Caco-2 (cell line): Measurements from ENCODE around the gene TPBGL. TPM values are rescaled to one million over a fixed set of nuclear protein-coding genes. Genes with fewer than 3 reads are reported as not detected.

Experiments used
- BruUV-seq: library from RNA; stranded (reverse); fragments of 400-500 nt; replicated peaks from 2 replicates; lab custom pipeline; 2021; lab: Mats Ljungman, UMichigan
- CTCF ChIA-PET: fragments of 300-600 bp; sonication (Branson Sonifier 250); formaldehyde crosslinking; loops from one replicate; lab custom pipeline; 2022; ENCODE audit warnings: antibody characterized with exemption; lab: Charles Lee
- POLR2A ChIA-PET: fragments of 300-600 bp; sonication (Branson Sonifier 250); formaldehyde crosslinking; loops from one replicate; lab custom pipeline; 2022; ENCODE audit warnings: antibody characterized with exemption; lab: Charles Lee
- DNase-seq, 2 experiments: peaks; one replicate each; pipeline versions ENCODE4 v3.0.0 to v3.0.0-alpha.2; 2020 to 2022
- H3K27me3 ChIP-seq: replicated peaks from 2 replicates; pipeline ENCODE4 v1.6.0; 2011; ENCODE audit warnings: low read length; ENCODE audit not compliant: control insufficient read depth, insufficient read depth
- H3K36me3 ChIP-seq: 2 replicates; pipeline ENCODE4 v1.5.1; 2011; ENCODE audit warnings: low read length; ENCODE audit not compliant: control insufficient read depth, insufficient read depth
- H3K4me1 ChIP-seq: fragments of 250-450 bp; sonication (Bioruptor Pico); 2 replicates; pipeline ENCODE4 v1.5.1; 2020; ENCODE audit warnings: mild to moderate bottlenecking
- H3K4me3 ChIP-seq: 2 replicates; pipeline ENCODE4 v1.5.1; 2011; ENCODE audit warnings: low read depth, mild to moderate bottlenecking, control low read depth, low read length
- H3K9me3 ChIP-seq: fragments of 250-450 bp; sonication (Bioruptor Pico); 2 replicates; pipeline ENCODE4 v1.5.1; 2020; ENCODE audit warnings: mild to moderate bottlenecking, moderate library complexity
- H3K27ac Mint-ChIP-seq: one replicate; pipeline ENCODE4 v1.8.0; 2022; ENCODE audit warnings: mixed read lengths; ENCODE audit not compliant: unreplicated experiment
- H3K27me3 Mint-ChIP-seq: one replicate; pipeline ENCODE4 v1.8.0; 2022; ENCODE audit warnings: mixed read lengths; ENCODE audit not compliant: insufficient read depth, unreplicated experiment
- H3K36me3 Mint-ChIP-seq: one replicate; pipeline ENCODE4 v1.8.0; 2022; ENCODE audit warnings: mild to moderate bottlenecking, mixed read lengths; ENCODE audit not compliant: insufficient read depth, unreplicated experiment
- H3K4me1 Mint-ChIP-seq: one replicate; pipeline ENCODE4 v1.8.0; 2022; ENCODE audit warnings: low read depth, mixed read lengths; ENCODE audit not compliant: unreplicated experiment
- H3K4me3 Mint-ChIP-seq: one replicate; pipeline ENCODE4 v1.8.0; 2022; ENCODE audit warnings: mild to moderate bottlenecking, moderate library complexity, mixed read lengths; ENCODE audit not compliant: unreplicated experiment
- H3K9me3 Mint-ChIP-seq: one replicate; pipeline ENCODE4 v1.8.0; 2022; ENCODE audit warnings: mixed read lengths; ENCODE audit not compliant: unreplicated experiment
- intact Hi-C: fragments of 100-400 bp; cut with micrococcal nuclease; formaldehyde crosslinking; loops from one replicate; pipeline ENCODE4 v1.10.0; 2022; ENCODE audit not compliant: unreplicated experiment
- total RNA-seq: library from RNA; stranded (reverse); gene quantifications from 2 replicates; pipeline ENCODE4 v1.2.3, GENCODE V29; 2022
- TF ChIP-seq, protein P1 (sequence below), 2 experiments: fragments of 200-600 bp in 1 of 2; IDR thresholded peaks; 1 replicate in 1 of 2; 2 replicates in 1 of 2; pipeline versions ENCODE4 v1.5.1 to v1.8.0; 2011 to 2022; ENCODE audit warnings: antibody characterized with exemption in 1 of 2, control low read depth in 1 of 2, inconsistent platforms in 1 of 2, low read depth in 1 of 2, low read length in 1 of 2, mild to moderate bottlenecking in 1 of 2, moderate library complexity in 1 of 2; ENCODE audit not compliant: insufficient read depth in 1 of 2, severe bottlenecking in 1 of 2, unreplicated experiment in 1 of 2

Gene TPBGL
- total RNA-seq, 1 experiment from 2014 or later: 0.18 TPM

DNA sequence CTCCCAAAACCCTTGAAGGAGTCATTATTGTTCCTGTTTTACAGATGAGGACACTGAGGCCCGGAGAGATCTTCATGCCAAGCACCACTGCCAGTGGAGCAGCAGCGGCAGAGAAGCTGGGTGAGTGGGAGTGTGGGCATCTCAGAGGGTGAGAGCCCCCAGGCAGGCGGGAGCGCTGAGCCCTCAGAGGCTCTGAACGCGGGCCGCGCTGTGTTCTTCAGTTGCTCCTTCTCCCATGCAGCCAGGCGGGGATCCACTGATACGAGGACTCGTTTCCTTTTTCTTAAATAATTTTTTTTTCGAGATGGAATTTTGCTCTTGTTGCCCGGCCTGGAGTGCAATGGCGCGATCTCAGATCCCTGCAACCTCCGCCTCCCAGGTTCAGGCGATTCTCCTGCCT lies 47.0 kb downstream of the TPBGL start:
- CTCF ChIA-PET: no interaction called here
- peaks cover 38% of the 10 kb centered on the region for H3K36me3 Mint-ChIP-seq

DNA sequence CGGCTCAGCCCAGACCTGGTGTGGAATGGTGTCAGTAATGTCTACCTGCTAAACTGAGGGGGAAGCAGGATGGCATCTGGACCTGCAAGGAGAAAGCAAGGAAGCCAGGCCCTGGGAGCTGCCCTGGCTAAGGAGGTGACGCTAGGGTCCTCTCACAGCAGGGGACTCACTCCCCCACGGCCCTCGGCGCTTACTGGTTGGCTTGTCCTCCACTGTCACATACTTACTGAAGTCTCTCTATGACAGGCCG lies 48.9 kb downstream of the TPBGL start:
- ChIA-PET CTCF (interaction anchor here (0.7 to 1.2 kb wide), 2 partner anchors 9 to 149 kb away, joined by 3 to 6 read pairs; no protein-coding TSS in a partner anchor), POLR2A (interaction anchor here (0.5 kb wide), 1 partner anchor 136 kb away, joined by 8 read pairs; no protein-coding TSS in a partner anchor)
- Histone ChIP-seq H3K36me3 (peaks cover 1% of the 10 kb centered on the region; the same call in 1 of the 2 replicates), H3K9me3 (no peaks in the 10 kb centered on the region), H3K27me3 (no peaks in the 10 kb centered on the region), H3K4me3 (no peak overlapping the region), H3K4me1 (no peaks in the 10 kb centered on the region)
- intact Hi-C loops: no loop called here
- no TSS peak for BruUV-seq
- TF ChIP-seq, protein P1, sequence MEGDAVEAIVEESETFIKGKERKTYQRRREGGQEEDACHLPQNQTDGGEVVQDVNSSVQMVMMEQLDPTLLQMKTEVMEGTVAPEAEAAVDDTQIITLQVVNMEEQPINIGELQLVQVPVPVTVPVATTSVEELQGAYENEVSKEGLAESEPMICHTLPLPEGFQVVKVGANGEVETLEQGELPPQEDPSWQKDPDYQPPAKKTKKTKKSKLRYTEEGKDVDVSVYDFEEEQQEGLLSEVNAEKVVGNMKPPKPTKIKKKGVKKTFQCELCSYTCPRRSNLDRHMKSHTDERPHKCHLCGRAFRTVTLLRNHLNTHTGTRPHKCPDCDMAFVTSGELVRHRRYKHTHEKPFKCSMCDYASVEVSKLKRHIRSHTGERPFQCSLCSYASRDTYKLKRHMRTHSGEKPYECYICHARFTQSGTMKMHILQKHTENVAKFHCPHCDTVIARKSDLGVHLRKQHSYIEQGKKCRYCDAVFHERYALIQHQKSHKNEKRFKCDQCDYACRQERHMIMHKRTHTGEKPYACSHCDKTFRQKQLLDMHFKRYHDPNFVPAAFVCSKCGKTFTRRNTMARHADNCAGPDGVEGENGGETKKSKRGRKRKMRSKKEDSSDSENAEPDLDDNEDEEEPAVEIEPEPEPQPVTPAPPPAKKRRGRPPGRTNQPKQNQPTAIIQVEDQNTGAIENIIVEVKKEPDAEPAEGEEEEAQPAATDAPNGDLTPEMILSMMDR (IDR thresholded peaks at IDR 0.05; ENCODE audit: insufficient read depth in 1 of 2, low read depth in 1 of 2, low read length in 1 of 2, severe bottlenecking in 1 of 2, unreplicated experiment in 1 of 2): no peak
- Mint-ChIP-seq H3K4me1 (peaks cover 6% of the 10 kb centered on the region), H3K27ac (no peak overlapping the region), H3K27me3 (no peaks in the 10 kb centered on the region), H3K9me3 (no peaks in the 10 kb centered on the region), H3K4me3 (no peak overlapping the region), H3K36me3 (peaks cover 37% of the 10 kb centered on the region)
- no peak for DNase-seq

More for the DNA sequence above, 47.0 kb downstream of the TPBGL start:
- Mint-ChIP-seq H3K4me1 (peaks cover 6% of the 10 kb centered on the region), H3K27me3 (no peaks in the 10 kb centered on the region), H3K4me3 (no peak overlapping the region), H3K27ac (no peak overlapping the region), H3K9me3 (no peaks in the 10 kb centered on the region)
- Histone ChIP-seq H3K9me3 (no peaks in the 10 kb centered on the region), H3K27me3 (no peaks in the 10 kb centered on the region), H3K4me3 (no peak overlapping the region), H3K36me3 (peaks cover 1% of the 10 kb centered on the region; the same call in 1 of the 2 replicates), H3K4me1 (no peaks in the 10 kb centered on the region)
- POLR2A ChIA-PET: no interaction called here
- no peak for DNase-seq
- no TSS peak for BruUV-seq
- intact Hi-C loops: no loop called here
- TF ChIP-seq, protein P1 (IDR thresholded peaks at IDR 0.05; ENCODE audit: insufficient read depth in 1 of 2, low read depth in 1 of 2, low read length in 1 of 2, severe bottlenecking in 1 of 2, unreplicated experiment in 1 of 2): no peak

- H3K36me3 ChIP-seq: peaks cover 1% of the 10 kb centered on the region; the same call in 1 of the 2 replicates
- intact Hi-C loops: no loop called here
- H3K9me3 Mint-ChIP-seq: no peaks in the 10 kb centered on the region
- H3K27ac Mint-ChIP-seq: no peak overlapping the region
- H3K4me1 Mint-ChIP-seq: peaks cover 6% of the 10 kb centered on the region
- POLR2A ChIA-PET: interaction anchor here (0.6 kb wide), 1 partner anchor 79 kb away, joined by 7 read pairs; no protein-coding TSS in a partner anchor
- H3K4me1 ChIP-seq: no peaks in the 10 kb centered on the region
- H3K36me3 Mint-ChIP-seq: peaks cover 36% of the 10 kb centered on the region
- no peak for DNase-seq
- H3K27me3 ChIP-seq: no peaks in the 10 kb centered on the region
- CTCF ChIA-PET: interaction anchor here (0.7 to 1.2 kb wide), 2 partner anchors 10 to 150 kb away, joined by 3 to 6 read pairs; no protein-coding TSS in a partner anchor
- TF ChIP-seq, protein P1 (IDR thresholded peaks at IDR 0.05; ENCODE audit: insufficient read depth in 1 of 2, low read depth in 1 of 2, low read length in 1 of 2, severe bottlenecking in 1 of 2, unreplicated experiment in 1 of 2): no peak
- H3K4me3 Mint-ChIP-seq: no peak overlapping the region
- no peaks in the 10 kb centered on the region for H3K9me3 ChIP-seq
- H3K27me3 Mint-ChIP-seq: no peaks in the 10 kb centered on the region
- no TSS peak for BruUV-seq
- no peak overlapping the region for H3K4me3 ChIP-seq
Measured at GRCh38 chr11:75289919-75290318, 49.3 kb downstream of the TPBGL start.
